ENCODE results near the gene DHRS12. TPM values are rescaled to one million over a fixed set of nuclear protein-coding genes. Genes with fewer than 3 reads are reported as not detected.

Gene DHRS12
- total RNA-seq, 4 donors from 2014 or later: 8.1 to 21.7 (median 12.5) TPM

GRCh38 chr13:51742031-51742430, 61.9 kb downstream of the DHRS12 start:
- no peaks in the 10 kb centered on the region for H3K27me3 ChIP-seq
- TF ChIP-seq, protein P1, sequence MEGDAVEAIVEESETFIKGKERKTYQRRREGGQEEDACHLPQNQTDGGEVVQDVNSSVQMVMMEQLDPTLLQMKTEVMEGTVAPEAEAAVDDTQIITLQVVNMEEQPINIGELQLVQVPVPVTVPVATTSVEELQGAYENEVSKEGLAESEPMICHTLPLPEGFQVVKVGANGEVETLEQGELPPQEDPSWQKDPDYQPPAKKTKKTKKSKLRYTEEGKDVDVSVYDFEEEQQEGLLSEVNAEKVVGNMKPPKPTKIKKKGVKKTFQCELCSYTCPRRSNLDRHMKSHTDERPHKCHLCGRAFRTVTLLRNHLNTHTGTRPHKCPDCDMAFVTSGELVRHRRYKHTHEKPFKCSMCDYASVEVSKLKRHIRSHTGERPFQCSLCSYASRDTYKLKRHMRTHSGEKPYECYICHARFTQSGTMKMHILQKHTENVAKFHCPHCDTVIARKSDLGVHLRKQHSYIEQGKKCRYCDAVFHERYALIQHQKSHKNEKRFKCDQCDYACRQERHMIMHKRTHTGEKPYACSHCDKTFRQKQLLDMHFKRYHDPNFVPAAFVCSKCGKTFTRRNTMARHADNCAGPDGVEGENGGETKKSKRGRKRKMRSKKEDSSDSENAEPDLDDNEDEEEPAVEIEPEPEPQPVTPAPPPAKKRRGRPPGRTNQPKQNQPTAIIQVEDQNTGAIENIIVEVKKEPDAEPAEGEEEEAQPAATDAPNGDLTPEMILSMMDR (IDR thresholded peaks at IDR 0.05): no peak
- TF ChIP-seq POLR2A (IDR thresholded peaks at IDR 0.05): no peak
- H3K4me3 ChIP-seq: no peak overlapping the region
- H3K4me1 ChIP-seq: no peaks in the 10 kb centered on the region
- H3K9me3 ChIP-seq: no peaks in the 10 kb centered on the region
- no peak for DNase-seq
- H3K36me3 ChIP-seq: peaks cover 0 to 7% (median 0%) of the 10 kb centered on the region in 3 donors
- H3K27ac ChIP-seq: no peak overlapping the region

- Histone ChIP-seq H3K4me3 (no peak overlapping the region), H3K36me3 (peaks cover 0 to 7% (median 0%) of the 10 kb centered on the region in 3 donors), H3K27ac (peak overlapping the region in 2 of 4 donors; percentile 37 to 45), H3K4me1 (no peaks in the 10 kb centered on the region), H3K9me3 (no peaks in the 10 kb centered on the region), H3K27me3 (no peaks in the 10 kb centered on the region)
- no peak for DNase-seq
- TF ChIP-seq POLR2A (IDR thresholded peaks at IDR 0.05): no peak
- TF ChIP-seq, protein P1 (IDR thresholded peaks at IDR 0.05): no peak
Measured at GRCh38 chr13:51740698-51741097, 63.3 kb downstream of the DHRS12 start.

GRCh38 chr13:51739027-51739764, 64.8 kb downstream of the DHRS12 start:
- H3K4me1 ChIP-seq: no peaks in the 10 kb centered on the region
- no peaks in the 10 kb centered on the region for H3K27me3 ChIP-seq
- DNase-seq: no peak
- H3K4me3 ChIP-seq: no peak overlapping the region
- peaks cover 0 to 7% (median 0%) of the 10 kb centered on the region in 3 donors for H3K36me3 ChIP-seq
- no peak for TF ChIP-seq POLR2A (IDR thresholded peaks at IDR 0.05)
- TF ChIP-seq, protein P1 (IDR thresholded peaks at IDR 0.05): no peak
- H3K27ac ChIP-seq: peak overlapping the region; percentile 3 to 48 (median 41)
- no peaks in the 10 kb centered on the region for H3K9me3 ChIP-seq

- no peak for TF ChIP-seq POLR2A (IDR thresholded peaks at IDR 0.05)
- TF ChIP-seq, protein P1 (IDR thresholded peaks at IDR 0.05): no peak
- Histone ChIP-seq H3K9me3 (no peaks in the 10 kb centered on the region), H3K36me3 (peaks cover 0 to 7% (median 0%) of the 10 kb centered on the region in 3 donors), H3K4me3 (no peak overlapping the region), H3K27me3 (no peaks in the 10 kb centered on the region), H3K4me1 (no peaks in the 10 kb centered on the region), H3K27ac (no peak overlapping the region)
- no peak for DNase-seq
Measured at GRCh38 chr13:51738226-51738905, 65.6 kb downstream of the DHRS12 start.

- Histone ChIP-seq H3K9me3 (no peaks in the 10 kb centered on the region), H3K27ac (no peak overlapping the region), H3K36me3 (peaks cover 0 to 7% (median 0%) of the 10 kb centered on the region in 3 donors), H3K27me3 (no peaks in the 10 kb centered on the region), H3K4me1 (no peaks in the 10 kb centered on the region), H3K4me3 (no peak overlapping the region)
- DNase-seq: no peak
- TF ChIP-seq POLR2A (IDR thresholded peaks at IDR 0.05): no peak
- TF ChIP-seq, protein P1 (IDR thresholded peaks at IDR 0.05): no peak
Measured at GRCh38 chr13:51737609-51738008, 66.4 kb downstream of the DHRS12 start.

Measured in Peyer's patch (tissue), 4 donors.